HFF-Myc (cell line): ENCODE results near the gene OR1Q1.

Experiments used
- DNase-seq: peaks from one replicate; pipeline ENCODE4 v3.0.0-alpha.2; 2011; ENCODE audit warnings: low read depth; ENCODE audit errors: extremely low read depth
- H3K4me3 ChIP-seq: replicated peaks from 2 replicates; pipeline ENCODE4 v1.5.1; 2011; ENCODE audit warnings: low read depth, mild to moderate bottlenecking, control low read depth, low read length
- CTCF ChIP-seq: IDR thresholded peaks from 2 replicates; pipeline ENCODE4 v1.5.1; 2012; ENCODE audit warnings: mild to moderate bottlenecking, low read depth, low read length, control low read depth; ENCODE audit errors: missing control alignments

The OR1Q1 gene

GRCh38 chr9:122606587-122606986 is 8.0 kb upstream of the OR1Q1 start:
- H3K4me3 ChIP-seq = no peak overlapping the region
- TF ChIP-seq CTCF = no peak
- DNase-seq = no peak

DNA sequence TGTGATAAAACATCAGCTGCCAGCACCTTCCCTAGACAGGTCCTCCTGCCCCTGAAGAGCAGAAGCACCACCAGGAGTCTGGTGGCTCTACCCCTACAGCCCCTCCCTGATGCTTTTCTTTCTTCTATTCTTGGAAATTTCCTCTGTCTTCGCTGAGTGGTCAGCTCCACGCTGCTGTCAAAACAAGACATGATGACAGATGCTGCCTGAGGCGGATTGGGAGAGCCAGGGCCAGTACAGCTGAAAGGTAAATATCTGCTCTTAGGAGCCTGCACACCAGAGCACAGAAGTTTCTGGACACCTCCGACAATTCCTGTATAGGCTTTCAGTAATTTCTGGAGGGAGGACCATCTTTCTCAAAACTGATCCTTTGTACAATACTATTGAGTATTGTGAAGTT is 4.7 kb upstream of the OR1Q1 start:
- DNase-seq = no peak
- H3K4me3 ChIP-seq = no peak overlapping the region
- TF ChIP-seq CTCF = no peak

DNA sequence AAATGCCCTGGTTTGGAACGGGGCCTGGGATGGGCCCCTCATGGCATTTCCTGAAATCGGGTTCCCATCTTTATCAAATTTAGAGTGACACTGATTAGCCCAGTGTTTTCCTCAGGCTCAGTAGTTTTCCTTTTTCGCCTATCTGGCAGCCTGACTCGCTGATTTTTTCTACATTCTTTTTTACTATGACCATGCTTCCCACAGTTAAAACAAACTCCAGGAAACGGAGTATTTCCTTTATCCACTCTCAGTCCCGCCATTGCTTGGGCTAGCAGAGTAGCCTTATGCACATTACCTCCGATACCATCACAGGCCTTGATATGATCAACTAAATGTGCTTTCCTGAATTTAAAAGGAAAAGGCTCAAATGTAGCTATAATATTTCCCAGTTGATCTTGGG is 5.5 kb downstream of the OR1Q1 start:
- no peak overlapping the region for H3K4me3 ChIP-seq
- TF ChIP-seq CTCF = no peak
- no peak for DNase-seq

DNA sequence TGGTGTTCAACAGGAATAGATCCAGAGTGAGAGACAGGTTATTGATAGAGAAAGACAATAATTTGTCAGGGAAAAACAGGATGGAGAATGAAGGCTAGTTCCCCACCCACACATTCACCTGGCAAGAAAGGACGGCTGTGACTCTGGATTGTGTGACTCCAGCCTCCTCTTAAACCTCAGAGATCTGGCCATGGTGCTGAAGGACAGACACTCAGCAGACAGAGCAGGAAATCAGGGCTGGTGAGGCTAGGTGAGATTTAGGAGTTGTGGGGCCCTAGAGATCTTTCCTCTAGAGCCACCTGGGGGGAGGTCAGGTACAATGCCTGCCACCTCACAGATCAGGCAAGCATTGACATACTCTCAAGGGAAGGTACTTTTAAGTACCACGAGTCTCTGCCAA is 27.7 kb downstream of the OR1Q1 start:
- DNase-seq = no peak
- no peak overlapping the region for H3K4me3 ChIP-seq
- no peak for TF ChIP-seq CTCF

GRCh38 chr9:122656378-122656777 is 41.8 kb downstream of the OR1Q1 start:
- no peak overlapping the region for H3K4me3 ChIP-seq
- no peak for TF ChIP-seq CTCF

GRCh38 chr9:122657527-122657926 is 43.0 kb downstream of the OR1Q1 start, which contains the start of gene OR1B1:
OR1B1 (minus strand) TSS chr9:122657627.
- TF ChIP-seq CTCF = no peak
- H3K4me3 ChIP-seq = no peak within 1 kb of the TSS
- DNase-seq = no peak

More at GRCh38 chr9:122656378-122656777, 41.8 kb downstream of the OR1Q1 start:
- DNase-seq = no peak

- no peak for TF ChIP-seq CTCF
- no peak within 1 kb of the TSS for H3K4me3 ChIP-seq
Observed at GRCh38 chr9:122661416-122661815, 46.9 kb downstream of the OR1Q1 start, which contains the start of gene OR1L1. OR1L1 (plus strand) TSS chr9:122661716; CDS start chr9:122661716, 0 bp downstream.

More at GRCh38 chr9:122661416-122661815, 46.9 kb downstream of the OR1Q1 start, which contains the start of gene OR1L1:
- no peak for DNase-seq
